Measurements from ENCODE around the gene PLLP.

DNA sequence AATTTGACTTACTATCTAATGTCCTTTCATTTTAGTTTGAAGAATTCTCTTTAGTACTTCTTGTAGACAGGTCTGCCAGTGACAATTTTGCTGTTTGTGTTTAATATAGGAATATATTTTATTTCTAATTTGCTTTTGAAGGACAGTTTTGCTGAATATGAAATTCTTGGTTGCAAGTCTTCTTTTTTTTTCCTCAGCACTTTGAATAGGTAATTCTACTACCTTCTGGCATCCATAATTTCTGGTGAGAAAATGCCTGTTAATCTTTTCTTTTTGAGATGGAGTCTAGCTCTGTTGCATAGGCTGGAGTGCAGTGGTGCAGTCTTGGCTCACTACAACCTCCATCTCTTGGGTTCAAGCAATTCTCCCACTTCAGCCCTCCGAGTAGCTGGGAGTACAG lies 48.9 kb upstream of the PLLP start:
- TF ChIP-seq EP300 (IDR thresholded peaks at IDR 0.05; ENCODE audit: low read depth) = no peak
- no peak for TF ChIP-seq POLR2A (IDR thresholded peaks at IDR 0.05)
- TF ChIP-seq, protein P1, sequence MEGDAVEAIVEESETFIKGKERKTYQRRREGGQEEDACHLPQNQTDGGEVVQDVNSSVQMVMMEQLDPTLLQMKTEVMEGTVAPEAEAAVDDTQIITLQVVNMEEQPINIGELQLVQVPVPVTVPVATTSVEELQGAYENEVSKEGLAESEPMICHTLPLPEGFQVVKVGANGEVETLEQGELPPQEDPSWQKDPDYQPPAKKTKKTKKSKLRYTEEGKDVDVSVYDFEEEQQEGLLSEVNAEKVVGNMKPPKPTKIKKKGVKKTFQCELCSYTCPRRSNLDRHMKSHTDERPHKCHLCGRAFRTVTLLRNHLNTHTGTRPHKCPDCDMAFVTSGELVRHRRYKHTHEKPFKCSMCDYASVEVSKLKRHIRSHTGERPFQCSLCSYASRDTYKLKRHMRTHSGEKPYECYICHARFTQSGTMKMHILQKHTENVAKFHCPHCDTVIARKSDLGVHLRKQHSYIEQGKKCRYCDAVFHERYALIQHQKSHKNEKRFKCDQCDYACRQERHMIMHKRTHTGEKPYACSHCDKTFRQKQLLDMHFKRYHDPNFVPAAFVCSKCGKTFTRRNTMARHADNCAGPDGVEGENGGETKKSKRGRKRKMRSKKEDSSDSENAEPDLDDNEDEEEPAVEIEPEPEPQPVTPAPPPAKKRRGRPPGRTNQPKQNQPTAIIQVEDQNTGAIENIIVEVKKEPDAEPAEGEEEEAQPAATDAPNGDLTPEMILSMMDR (IDR thresholded peaks at IDR 0.05) = no peak
